Measurements from ENCODE around the gene MMS19.

MMS19 gene

DNA sequence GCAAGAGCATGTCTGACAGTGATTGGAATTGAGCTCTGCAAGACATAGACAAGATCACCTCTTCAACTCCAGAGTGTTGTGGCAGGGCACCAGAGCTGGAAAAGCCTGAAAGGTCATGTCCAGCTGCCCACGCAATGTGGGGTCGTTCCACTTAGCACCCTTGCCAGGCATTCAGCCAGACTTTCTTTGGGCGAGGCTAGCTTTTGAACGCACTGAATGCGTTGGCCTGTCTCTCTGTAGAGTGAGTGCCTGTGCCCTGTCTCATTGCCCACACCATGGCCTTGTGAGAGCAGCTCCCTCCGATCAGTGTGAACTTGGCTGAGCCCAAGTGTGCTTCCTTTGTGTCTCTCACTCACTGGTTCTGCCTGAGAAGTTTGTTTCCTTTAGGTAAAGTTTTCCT is 23.8 kb upstream of the MMS19 start:
- Mint-ChIP-seq H3K36me3 (ENCODE audit: low read depth) (peaks cover 4% of the 10 kb centered on the region), H3K27ac (peak overlapping the region in 1 of 3 experiments; percentile 12)
- TF ChIP-seq CTCF (IDR thresholded peaks at IDR 0.05; ENCODE audit: unreplicated experiment in 3 of 3) = no peak

DNA sequence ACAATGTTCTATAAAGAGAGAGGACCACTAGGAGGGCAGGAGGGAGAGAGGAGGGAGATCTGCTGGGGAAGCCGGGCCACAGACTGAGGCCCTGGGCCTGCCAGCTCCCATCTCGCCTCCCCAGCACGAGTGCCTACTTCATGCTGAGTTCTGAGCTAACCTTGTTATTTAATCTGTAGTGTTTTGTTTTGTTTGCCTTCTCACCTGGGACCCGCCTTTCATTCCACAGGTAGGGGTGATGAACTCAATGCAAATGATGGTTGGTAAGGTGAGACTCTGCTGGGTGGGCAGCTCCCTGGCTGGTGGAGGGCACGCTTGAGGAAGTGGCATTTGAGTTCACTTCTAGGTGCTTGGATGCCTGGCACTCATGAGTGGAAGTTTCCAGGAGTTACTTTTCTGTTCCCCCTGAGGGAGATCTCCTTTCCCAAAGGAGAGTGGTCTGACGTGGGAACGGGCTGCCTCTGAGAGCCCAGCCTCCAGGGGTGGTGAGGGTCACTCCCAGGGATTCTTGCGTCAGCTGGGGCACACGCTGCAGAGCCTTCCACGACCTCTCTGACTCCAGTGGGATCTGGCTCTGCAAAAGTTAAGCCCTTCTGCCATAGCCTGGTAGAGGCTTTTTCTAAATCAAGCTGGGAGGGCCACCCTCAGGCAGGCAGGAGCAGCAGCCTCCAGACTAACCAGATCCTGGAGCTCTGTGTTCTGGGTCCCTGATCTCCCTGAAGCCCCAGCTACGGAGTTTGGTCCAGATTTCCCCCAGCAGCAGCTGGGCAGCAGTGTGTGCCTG is 22.9 kb upstream of the MMS19 start:
- Mint-ChIP-seq H3K4me1 (peaks cover 25% of the 10 kb centered on the region), H3K36me3 (ENCODE audit: low read depth) (peaks cover 4% of the 10 kb centered on the region), H3K27me3 (ENCODE audit: low read depth) (no peaks in the 10 kb centered on the region), H3K9me3 (no peaks in the 10 kb centered on the region), H3K4me3 (no peak overlapping the region), H3K27ac (no peak overlapping the region)
- TF ChIP-seq CTCF (IDR thresholded peaks at IDR 0.05; ENCODE audit: unreplicated experiment in 3 of 3) = no peak

More for the DNA sequence above, 23.8 kb upstream of the MMS19 start:
- Mint-ChIP-seq H3K27me3 (ENCODE audit: low read depth) (no peaks in the 10 kb centered on the region), H3K4me3 (no peak overlapping the region), H3K4me1 (peaks cover 26% of the 10 kb centered on the region), H3K9me3 (no peaks in the 10 kb centered on the region)

DNA sequence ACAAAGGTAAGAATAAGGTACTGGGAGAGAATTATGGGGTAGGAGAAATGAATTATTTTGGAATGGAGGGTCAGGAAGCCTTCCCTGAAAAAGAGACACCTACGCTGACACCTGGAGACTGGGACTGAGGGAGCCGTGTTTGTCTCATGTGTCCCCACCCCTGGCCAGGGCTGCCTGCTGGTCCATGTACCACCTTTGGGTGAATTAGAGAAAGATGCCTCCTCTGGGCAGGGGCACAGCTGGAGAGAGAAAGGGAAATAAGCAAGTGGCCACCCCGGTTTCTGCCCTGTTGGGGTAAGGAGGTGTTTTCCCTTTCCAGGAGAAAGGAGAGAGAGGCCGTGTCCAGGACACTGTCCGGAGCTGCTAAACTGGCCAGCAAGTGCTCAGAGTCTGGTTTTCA is 22.3 kb upstream of the MMS19 start:
- no peak overlapping the region for H3K27ac Mint-ChIP-seq
- TF ChIP-seq CTCF (IDR thresholded peaks at IDR 0.05; ENCODE audit: unreplicated experiment in 3 of 3) = no peak
- peaks cover 25% of the 10 kb centered on the region for H3K4me1 Mint-ChIP-seq
- H3K27me3 Mint-ChIP-seq (ENCODE audit: low read depth) = no peaks in the 10 kb centered on the region
- H3K9me3 Mint-ChIP-seq = no peaks in the 10 kb centered on the region
- no peaks in the 10 kb centered on the region for H3K36me3 Mint-ChIP-seq (ENCODE audit: low read depth)
- no peak overlapping the region for H3K4me3 Mint-ChIP-seq

GRCh38 chr10:97519342-97519741 is 21.1 kb upstream of the MMS19 start:
- H3K36me3 Mint-ChIP-seq (ENCODE audit: low read depth) = no peaks in the 10 kb centered on the region
- peaks cover 37% of the 10 kb centered on the region for H3K4me1 Mint-ChIP-seq
- peak overlapping the region in 1 of 3 experiments; percentile 3 for H3K27ac Mint-ChIP-seq
- no peak for TF ChIP-seq CTCF (IDR thresholded peaks at IDR 0.05; ENCODE audit: unreplicated experiment in 3 of 3)
- H3K4me3 Mint-ChIP-seq = no peak overlapping the region
- no peaks in the 10 kb centered on the region for H3K27me3 Mint-ChIP-seq (ENCODE audit: low read depth)
- no peaks in the 10 kb centered on the region for H3K9me3 Mint-ChIP-seq

DNA sequence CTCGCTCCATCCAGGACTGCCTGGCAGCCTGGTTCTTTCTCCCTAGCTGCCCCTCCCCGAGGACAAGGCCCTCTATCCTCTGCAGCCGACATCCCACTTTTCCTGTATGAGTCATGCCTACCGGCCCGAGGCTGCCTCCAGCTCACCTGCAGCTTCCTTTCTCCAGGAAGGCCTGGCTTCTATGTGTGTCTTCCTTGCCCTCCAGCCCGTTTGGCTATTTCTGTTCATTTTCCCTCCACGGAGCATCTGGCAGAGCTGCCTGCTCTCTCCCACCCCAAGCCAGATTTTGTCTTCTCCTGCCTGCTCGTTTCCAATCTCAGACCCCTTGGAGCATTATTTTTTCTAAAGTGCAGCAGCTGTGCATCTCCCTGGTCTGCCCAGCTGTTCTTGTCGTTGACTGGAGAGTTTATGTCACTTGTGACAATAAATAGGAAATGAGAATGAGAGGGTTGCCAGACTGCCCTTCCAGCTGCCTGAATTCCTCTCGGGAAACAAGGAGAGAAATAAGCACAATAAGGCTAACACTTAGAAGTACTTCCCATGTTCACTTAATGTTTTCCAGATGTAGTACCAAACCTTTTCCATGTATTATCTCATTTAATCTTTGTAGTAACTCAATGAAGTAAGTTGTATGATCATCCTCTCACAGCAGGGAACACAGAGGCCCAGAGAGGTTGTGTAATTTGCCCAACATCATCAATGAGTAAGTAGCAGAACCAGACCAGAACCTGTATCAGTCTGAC is 20.2 kb upstream of the MMS19 start:
- H3K4me3 Mint-ChIP-seq = no peak overlapping the region
- no peaks in the 10 kb centered on the region for H3K36me3 Mint-ChIP-seq (ENCODE audit: low read depth)
- no peak for TF ChIP-seq CTCF (IDR thresholded peaks at IDR 0.05; ENCODE audit: unreplicated experiment in 3 of 3)
- peaks cover 38% of the 10 kb centered on the region for H3K4me1 Mint-ChIP-seq
- H3K27me3 Mint-ChIP-seq (ENCODE audit: low read depth) = no peaks in the 10 kb centered on the region
- no peaks in the 10 kb centered on the region for H3K9me3 Mint-ChIP-seq
- peak overlapping the region; percentile 20 to 72 (median 64) for H3K27ac Mint-ChIP-seq
